GDM1 (cell line): Measurements from ENCODE around the gene ZNF511.
"Not testable (repeated sequence)": the region's sequence is repeated elsewhere in the genome, so short reads cannot be mapped to it uniquely, and the experiment has no call there.

Experiments
- DNase-seq: peaks from one replicate; lab custom pipeline; 2025; lab: John Stamatoyannopoulos, UW

ZNF511 gene

GRCh38 chr10:133314911-133315310, 6.2 kb downstream of the ZNF511 start:
- DNase-seq = no peak

GRCh38 chr10:133315847-133316246, 7.1 kb downstream of the ZNF511 start:
- no peak for DNase-seq

- no peak for DNase-seq
Observed at GRCh38 chr10:133316266-133316665, 7.6 kb downstream of the ZNF511 start.

- DNase-seq = no peak
Observed at GRCh38 chr10:133316732-133317131, 8.0 kb downstream of the ZNF511 start.

GRCh38 chr10:133318494-133319127, 9.9 kb downstream of the ZNF511 start:
- peak; percentile 70 for DNase-seq

- not testable (repeated sequence) for DNase-seq
Observed at GRCh38 chr10:133320852-133321422, 12.2 kb downstream of the ZNF511 start.

GRCh38 chr10:133322064-133322709, 13.5 kb downstream of the ZNF511 start:
- not testable (repeated sequence) for DNase-seq

GRCh38 chr10:133324198-133324792, 15.6 kb downstream of the ZNF511 start:
- no peak for DNase-seq

- no peak for DNase-seq
Observed at GRCh38 chr10:133324857-133325260, 16.1 kb downstream of the ZNF511 start.

GRCh38 chr10:133325440-133326222, 16.9 kb downstream of the ZNF511 start:
- DNase-seq = no peak

- DNase-seq = no peak
Observed at GRCh38 chr10:133326223-133326551, 17.5 kb downstream of the ZNF511 start.

- DNase-seq = no peak
Observed at GRCh38 chr10:133326745-133327650, 18.3 kb downstream of the ZNF511 start.

- no peak for DNase-seq
Observed at GRCh38 chr10:133327651-133328357, 19.1 kb downstream of the ZNF511 start.

GRCh38 chr10:133328358-133329343, 19.9 kb downstream of the ZNF511 start:
- no peak for DNase-seq

GRCh38 chr10:133329491-133330202, 20.9 kb downstream of the ZNF511 start:
- DNase-seq = peak; percentile 74

- DNase-seq = no peak
Observed at GRCh38 chr10:133332936-133333699, 24.4 kb downstream of the ZNF511 start.

- no peak for DNase-seq
Observed at GRCh38 chr10:133334503-133335245, 26.0 kb downstream of the ZNF511 start.
